H1 (cell line): ENCODE data around the gene GMIP. TPM values are rescaled to one million over a fixed set of nuclear protein-coding genes. Genes with fewer than 3 reads are reported as not detected.

Experiments
- BACH1 ChIP-seq: IDR thresholded peaks from 2 replicates; pipeline ENCODE4 v1.6.1; 2012; ENCODE audit warnings: low read length, improper control_type of control experiment
- RBBP5 ChIP-seq: IDR thresholded peaks from 2 replicates; pipeline ENCODE4 v1.7.1; 2012; ENCODE audit warnings: low read depth, mild to moderate bottlenecking, inconsistent platforms, low read length, moderate library complexity, borderline replicate concordance
- RNF2 ChIP-seq: fragments of 200-900, 300-1000 bp; sonication (generic); IDR thresholded peaks from 2 replicates; pipeline ENCODE4 v1.7.1; 2016; ENCODE audit warnings: borderline replicate concordance, low read depth, mild to moderate bottlenecking, antibody characterized with exemption, low read length; ENCODE audit not compliant: poor library complexity, severe bottlenecking; ENCODE audit errors: missing control alignments
- SIN3A ChIP-seq, 2 experiments: IDR thresholded peaks in 1 of 2; conservative IDR thresholded peaks in 1 of 2; 2 replicates each; pipeline ENCODE4 v1.6.1; 2011 to 2012; ENCODE audit warnings: low read length in 2 of 2, improper control_type of control experiment in 1 of 2, low read depth in 1 of 2, mild to moderate bottlenecking in 1 of 2
- ZNF274 ChIP-seq: IDR thresholded peaks from 2 replicates; pipeline ENCODE4 v1.7.0; 2012; ENCODE audit warnings: low read length, borderline replicate concordance; ENCODE audit errors: extremely low read depth
- polyA plus RNA-seq, 7 experiments: library from polyadenylated mRNA; depleted of rRNA in 3 of 7; stranded (reverse) in 5 of 7; unstranded in 2 of 7; fragments of >200 nt in 5 of 7; fragments of 200-250 nt in 2 of 7; gene quantifications; 1 replicate in 5 of 7; 2 replicates in 1 of 7; 4 replicates in 1 of 7; pipeline versions ENCODE4 v1.2.1 to v1.2.3, GENCODE V29; 2011 to 2013; ENCODE audit warnings: missing spikeins in 2 of 7, mixed read lengths in 2 of 7
- total RNA-seq: library from RNA; stranded (reverse); fragmentation: NEBNext Ultra II Directional; extraction: Animal tissue kit (Norgen Biotek cat#: 25700); gene quantifications from 2 replicates; pipeline ENCODE4 v1.2.1, GENCODE V29; 2021

Gene GMIP
- total and polyA plus RNA-seq, 2 of the 8 experiments (the other 6 are each of a cell fraction or from before 2014, with no cell fraction given) = 5.7 to 18.1 TPM

- TF ChIP-seq SIN3A (conservative IDR thresholded peaks at IDR 0.05 in 1 of 2, IDR thresholded peaks at IDR 0.05 in 1 of 2; ENCODE audit: low read depth in 1 of 2, low read length in 2 of 2) (peak in 1 of 2 experiments; percentile 57; a peak in 2 of 4 replicates), RBBP5 (peak; percentile 74; the same call in 1 of the 2 replicates), BACH1 (no peak), RNF2 (peak; percentile 52), ZNF274 (no peak)
- TF ChIP-seq, all 59 proteins: peak for 15
Measured at GRCh38 chr19:19618219-19619051, 25.0 kb downstream of the GMIP start, which contains the start of gene PBX4 (continued).
